ENCODE results near the gene LMBR1. TPM values are rescaled to one million over a fixed set of nuclear protein-coding genes. Genes with fewer than 3 reads are reported as not detected.

Gene LMBR1
- total RNA-seq, 4 donors from 2014 or later = 52.2 to 79.9 (median 62.5) TPM

- TF ChIP-seq CTCF (IDR thresholded peaks at IDR 0.05; ENCODE audit: low read depth) = no peak
Measured at GRCh38 chr7:156668130-156668741, 224.7 kb downstream of the LMBR1 start.

- no peak for TF ChIP-seq CTCF (IDR thresholded peaks at IDR 0.05; ENCODE audit: low read depth)
Measured at GRCh38 chr7:156667110-156667426, 225.9 kb downstream of the LMBR1 start.

- TF ChIP-seq CTCF (IDR thresholded peaks at IDR 0.05; ENCODE audit: low read depth) = no peak
Measured at GRCh38 chr7:156666368-156667109, 226.4 kb downstream of the LMBR1 start.

GRCh38 chr7:156665101-156665500 lies 227.9 kb downstream of the LMBR1 start:
- no peak for TF ChIP-seq CTCF (IDR thresholded peaks at IDR 0.05; ENCODE audit: low read depth)

- no peak for TF ChIP-seq CTCF (IDR thresholded peaks at IDR 0.05; ENCODE audit: low read depth)
Measured at GRCh38 chr7:156662277-156662676, 230.7 kb downstream of the LMBR1 start.

- TF ChIP-seq CTCF (IDR thresholded peaks at IDR 0.05; ENCODE audit: low read depth) = no peak
Measured at GRCh38 chr7:156661637-156662036, 231.3 kb downstream of the LMBR1 start.

GRCh38 chr7:156659961-156660360 lies 233.0 kb downstream of the LMBR1 start:
- TF ChIP-seq CTCF (IDR thresholded peaks at IDR 0.05; ENCODE audit: low read depth) = no peak
